Naive B cell (primary cell): ENCODE data around the gene CDK14. TPM values are rescaled to one million over a fixed set of nuclear protein-coding genes. Genes with fewer than 3 reads are reported as not detected.

Experiments used
- ATAC-seq, 2 donors: fragments of 150-1000 bp; cut with Tn5 transposase; 2 replicates each; pipeline ENCODE4 v1.10.0; 2021; ENCODE audit warnings: low read depth in 2 of 2, mild to moderate bottlenecking in 2 of 2, moderate library complexity in 2 of 2
- DNase-seq: peaks from one replicate; pipeline ENCODE4 v3.0.0; 2022
- H3K27ac Mint-ChIP-seq, 6 donors: one replicate each; pipeline ENCODE4 v1.8.0; 2020 to 2022; ENCODE audit warnings: mild to moderate bottlenecking in 6 of 6, mixed read lengths in 6 of 6, moderate library complexity in 5 of 6, inconsistent platforms in 2 of 6
- H3K27me3 Mint-ChIP-seq, 3 donors: one replicate each; pipeline ENCODE4 v1.8.0; 2021 to 2022; ENCODE audit warnings: mixed read lengths in 3 of 3, mild to moderate bottlenecking in 1 of 3
- H3K36me3 Mint-ChIP-seq, 2 donors: one replicate each; pipeline ENCODE4 v1.8.0; 2020 to 2022; ENCODE audit warnings: mixed read lengths in 2 of 2, inconsistent platforms in 1 of 2, mild to moderate bottlenecking in 1 of 2
- H3K4me1 Mint-ChIP-seq, 3 donors: one replicate each; pipeline ENCODE4 v1.8.0; 2020 to 2022; ENCODE audit warnings: mixed read lengths in 3 of 3, inconsistent platforms in 1 of 3, mild to moderate bottlenecking in 1 of 3, moderate library complexity in 1 of 3
- H3K4me3 Mint-ChIP-seq, 8 donors: one replicate each; pipeline ENCODE4 v1.8.0; 2020 to 2022; ENCODE audit warnings: mild to moderate bottlenecking in 8 of 8, mixed read lengths in 8 of 8, moderate library complexity in 8 of 8, inconsistent platforms in 2 of 8
- H3K9me3 Mint-ChIP-seq, 7 donors: one replicate each; pipeline ENCODE4 v1.8.0; 2020 to 2022; ENCODE audit warnings: mixed read lengths in 7 of 7, mild to moderate bottlenecking in 5 of 7, inconsistent platforms in 2 of 7, moderate library complexity in 1 of 7
- polyA plus RNA-seq, 6 donors: library from polyadenylated mRNA; unstranded; fragments of 300-500 nt; fragmentation: Illumina TruSeq; gene quantifications; one replicate each; pipeline ENCODE4 v1.2.3, GENCODE V29; 2021; ENCODE audit warnings: low read depth in 6 of 6

The CDK14 gene
- polyA plus RNA-seq, 6 donors from 2014 or later: 22.8 to 55.5 (median 42.3) TPM

DNA sequence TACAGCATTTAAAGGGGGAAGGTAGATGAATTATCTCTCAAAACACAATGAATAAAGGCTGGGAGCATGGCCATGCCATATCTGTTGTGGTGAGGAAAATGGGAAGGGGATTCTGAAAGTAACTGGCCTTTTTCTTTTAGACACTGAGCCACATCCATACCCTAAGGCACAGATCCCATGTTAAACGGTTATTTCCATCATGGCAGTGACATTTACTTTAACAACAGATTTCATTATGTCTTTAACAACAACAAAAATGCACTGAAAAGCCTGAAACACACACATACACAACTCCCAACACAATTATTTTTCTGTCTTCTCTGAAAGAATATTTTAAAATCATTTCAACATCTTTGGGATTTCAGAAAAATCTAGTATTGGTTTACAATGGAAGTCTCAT, 492.0 kb downstream of the CDK14 start:
- no peak for ATAC-seq
- H3K4me1 Mint-ChIP-seq: peaks cover 8 to 18% (median 15%) of the 10 kb centered on the region in 3 donors
- no peak for DNase-seq
- no peak overlapping the region for H3K4me3 Mint-ChIP-seq
- H3K9me3 Mint-ChIP-seq: peaks cover 0 to 2% (median 0%) of the 10 kb centered on the region in 7 donors
- peaks cover 13 to 23% of the 10 kb centered on the region in 2 donors for H3K36me3 Mint-ChIP-seq
- no peaks in the 10 kb centered on the region for H3K27me3 Mint-ChIP-seq
- H3K27ac Mint-ChIP-seq: peak overlapping the region in 1 of 6 donors; percentile 43

DNA sequence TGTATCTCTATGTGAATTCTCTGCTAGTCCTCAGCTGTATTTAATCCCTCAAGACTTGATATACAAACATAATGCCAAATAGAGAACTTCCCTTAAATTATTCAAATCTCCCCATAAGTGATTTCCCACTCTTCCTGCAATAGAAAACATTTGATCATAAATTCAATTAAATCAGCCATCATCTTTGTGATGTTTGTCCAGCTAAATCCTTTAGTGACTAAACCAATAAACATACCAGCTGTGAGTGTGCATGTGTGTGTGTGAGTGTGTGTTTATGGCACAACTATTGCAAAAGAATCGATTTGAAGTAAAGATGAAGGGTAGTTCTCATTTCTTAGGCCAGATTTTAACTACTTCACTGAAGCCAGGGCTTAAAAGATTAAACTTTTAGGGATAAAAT, 492.6 kb downstream of the CDK14 start:
- H3K4me1 Mint-ChIP-seq: peaks cover 8 to 18% (median 15%) of the 10 kb centered on the region in 3 donors

DNA sequence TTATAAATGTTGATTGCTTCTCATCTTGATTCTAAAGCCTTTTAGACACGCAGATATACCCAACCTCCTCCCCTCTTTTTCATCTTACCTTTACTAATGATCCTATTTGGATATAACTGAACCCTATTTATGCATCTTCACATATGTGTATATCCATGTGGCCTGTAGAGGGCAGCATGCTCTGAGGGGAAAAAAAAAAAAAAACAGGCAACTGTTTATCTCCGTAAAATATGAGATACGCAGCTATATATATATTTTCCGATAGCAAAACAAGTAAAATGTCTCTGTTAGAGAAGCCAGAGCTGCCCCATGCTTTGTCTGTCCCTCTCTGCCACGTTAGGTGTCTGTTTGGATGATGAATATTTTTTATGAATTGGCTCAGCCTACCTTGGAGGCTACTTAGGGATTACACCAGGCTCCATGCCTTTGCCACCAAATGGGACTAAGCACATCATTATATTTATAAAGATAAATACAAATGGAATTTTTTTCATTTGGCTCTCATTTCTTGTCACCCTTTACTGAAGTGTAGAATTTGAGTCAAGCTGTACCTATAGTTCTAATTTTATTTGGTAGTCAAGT, 493.4 kb downstream of the CDK14 start:
- ATAC-seq (peak; percentile 23 to 60), DNase-seq (peak; percentile 11)
- peaks cover 0 to 3% (median 0%) of the 10 kb centered on the region in 7 donors for H3K9me3 Mint-ChIP-seq
- peaks cover 21 to 26% of the 10 kb centered on the region in 2 donors for H3K36me3 Mint-ChIP-seq
- peaks cover 8 to 18% (median 15%) of the 10 kb centered on the region in 3 donors for H3K4me1 Mint-ChIP-seq
- H3K27me3 Mint-ChIP-seq: no peaks in the 10 kb centered on the region
- H3K27ac Mint-ChIP-seq: no peak overlapping the region
- no peak overlapping the region for H3K4me3 Mint-ChIP-seq

More for the DNA sequence above, 492.6 kb downstream of the CDK14 start:
- Mint-ChIP-seq H3K27me3 (no peaks in the 10 kb centered on the region), H3K36me3 (peaks cover 15 to 26% of the 10 kb centered on the region in 2 donors), H3K9me3 (peaks cover 0 to 3% (median 0%) of the 10 kb centered on the region in 7 donors), H3K27ac (no peak overlapping the region), H3K4me3 (no peak overlapping the region)
- DNase-seq (no peak), ATAC-seq (no peak)

DNA sequence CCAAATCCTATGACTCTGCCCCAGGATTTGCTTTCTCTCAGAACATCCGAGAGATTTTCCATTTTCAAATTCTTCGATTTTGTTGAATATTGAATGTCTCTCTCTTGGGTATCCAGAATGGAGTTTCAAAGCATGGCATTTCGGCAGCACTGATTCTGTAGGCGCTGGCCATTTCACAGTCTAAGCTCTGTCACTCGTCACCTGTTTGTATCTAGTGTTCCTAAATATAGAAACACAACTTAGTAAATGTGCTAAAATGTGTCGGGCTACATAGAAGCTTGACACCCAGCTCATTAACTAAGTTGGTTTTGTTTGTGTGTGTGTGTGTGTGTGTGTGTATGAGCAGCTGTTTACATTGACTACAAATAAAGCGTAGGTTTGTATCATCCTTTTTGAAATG, 494.6 kb downstream of the CDK14 start:
- no peak overlapping the region for H3K4me3 Mint-ChIP-seq

DNA sequence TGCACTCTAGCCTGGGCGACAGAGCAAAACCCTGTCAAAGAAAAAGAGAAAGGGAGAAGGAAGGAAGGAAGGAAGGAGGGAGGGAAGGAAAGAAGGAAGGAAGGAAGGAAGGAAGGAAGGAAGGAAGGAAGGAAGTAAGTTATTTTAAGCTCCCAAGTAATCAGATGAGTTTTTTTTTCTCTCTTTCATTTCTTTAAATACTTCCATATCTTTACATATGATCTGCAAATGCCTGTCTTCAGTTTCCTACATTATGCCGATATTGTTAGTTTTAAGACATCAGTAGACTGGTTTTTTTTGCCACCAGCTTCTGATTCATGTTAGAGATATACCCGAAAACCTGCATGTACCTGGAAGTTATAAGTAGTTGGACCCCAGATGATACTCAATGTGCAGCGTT, 495.5 kb downstream of the CDK14 start:
- DNase-seq (no peak), ATAC-seq (no peak)
- peaks cover 9 to 24% of the 10 kb centered on the region in 2 donors for H3K36me3 Mint-ChIP-seq
- peak overlapping the region in 1 of 6 donors; percentile 36 for H3K27ac Mint-ChIP-seq
- no peak overlapping the region for H3K4me3 Mint-ChIP-seq
- peaks cover 0 to 3% (median 0%) of the 10 kb centered on the region in 7 donors for H3K9me3 Mint-ChIP-seq
- H3K4me1 Mint-ChIP-seq: peaks cover 3 to 10% (median 9%) of the 10 kb centered on the region in 3 donors
- no peaks in the 10 kb centered on the region for H3K27me3 Mint-ChIP-seq

More for the DNA sequence above, 494.6 kb downstream of the CDK14 start:
- no peaks in the 10 kb centered on the region for H3K27me3 Mint-ChIP-seq
- H3K9me3 Mint-ChIP-seq: peaks cover 0 to 3% (median 0%) of the 10 kb centered on the region in 7 donors
- no peak for DNase-seq
- peaks cover 16 to 29% of the 10 kb centered on the region in 2 donors for H3K36me3 Mint-ChIP-seq
- peaks cover 3 to 14% (median 10%) of the 10 kb centered on the region in 3 donors for H3K4me1 Mint-ChIP-seq
- H3K27ac Mint-ChIP-seq: peak overlapping the region in 1 of 6 donors; percentile 49
- no peak for ATAC-seq

DNA sequence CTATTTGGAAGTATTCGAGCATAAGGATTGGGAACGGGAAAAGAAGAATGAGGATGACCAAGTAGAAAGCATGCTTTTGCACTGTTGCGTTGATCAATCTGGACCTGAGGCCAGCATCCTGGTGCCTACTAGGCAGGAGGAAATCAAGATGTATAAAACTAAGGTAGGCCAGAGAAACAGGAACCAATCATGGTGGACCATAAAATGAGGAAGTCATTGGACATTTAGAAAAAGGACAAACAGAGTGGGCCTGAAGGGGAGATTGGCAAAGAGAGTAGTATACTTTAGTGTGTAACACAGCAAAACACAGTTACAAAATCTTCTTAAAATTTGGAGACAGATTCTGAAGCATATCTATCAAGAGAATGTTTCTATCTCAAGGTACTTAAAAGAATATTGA, 497.1 kb downstream of the CDK14 start:
- H3K4me3 Mint-ChIP-seq: peak overlapping the region in 1 of 8 donors; percentile 63
- DNase-seq: no peak
- H3K27me3 Mint-ChIP-seq: no peaks in the 10 kb centered on the region
- peaks cover 3 to 10% (median 9%) of the 10 kb centered on the region in 3 donors for H3K4me1 Mint-ChIP-seq
- H3K9me3 Mint-ChIP-seq: peaks cover 0 to 3% (median 0%) of the 10 kb centered on the region in 7 donors
- peaks cover 9 to 24% of the 10 kb centered on the region in 2 donors for H3K36me3 Mint-ChIP-seq
- no peak overlapping the region for H3K27ac Mint-ChIP-seq
- no peak for ATAC-seq

DNA sequence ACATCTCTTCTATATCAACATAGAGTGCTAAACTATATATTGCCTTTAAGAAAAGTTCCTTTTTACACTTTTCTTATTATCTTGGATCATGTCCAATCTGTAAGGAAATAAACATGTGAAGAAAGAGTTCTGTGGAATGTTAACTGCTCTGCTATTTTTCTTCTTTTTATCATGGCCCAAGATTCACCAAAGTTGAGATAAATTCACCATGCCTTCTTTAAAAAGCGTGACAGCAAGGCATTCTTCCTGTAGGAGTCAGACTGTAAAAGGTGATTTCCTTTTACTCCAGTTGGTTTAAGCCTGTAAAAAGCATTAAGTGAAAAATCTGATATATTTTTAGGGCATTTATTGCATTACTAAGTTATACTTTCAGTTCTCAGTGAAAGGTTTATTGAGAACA, 502.4 kb downstream of the CDK14 start:
- H3K36me3 Mint-ChIP-seq: peaks cover 13 to 18% of the 10 kb centered on the region in 2 donors
- DNase-seq: no peak
- peaks cover 8 to 15% (median 12%) of the 10 kb centered on the region in 3 donors for H3K4me1 Mint-ChIP-seq
- no peaks in the 10 kb centered on the region for H3K9me3 Mint-ChIP-seq
- H3K27ac Mint-ChIP-seq: no peak overlapping the region
- no peak for ATAC-seq
- no peak overlapping the region for H3K4me3 Mint-ChIP-seq
- H3K27me3 Mint-ChIP-seq: no peaks in the 10 kb centered on the region

DNA sequence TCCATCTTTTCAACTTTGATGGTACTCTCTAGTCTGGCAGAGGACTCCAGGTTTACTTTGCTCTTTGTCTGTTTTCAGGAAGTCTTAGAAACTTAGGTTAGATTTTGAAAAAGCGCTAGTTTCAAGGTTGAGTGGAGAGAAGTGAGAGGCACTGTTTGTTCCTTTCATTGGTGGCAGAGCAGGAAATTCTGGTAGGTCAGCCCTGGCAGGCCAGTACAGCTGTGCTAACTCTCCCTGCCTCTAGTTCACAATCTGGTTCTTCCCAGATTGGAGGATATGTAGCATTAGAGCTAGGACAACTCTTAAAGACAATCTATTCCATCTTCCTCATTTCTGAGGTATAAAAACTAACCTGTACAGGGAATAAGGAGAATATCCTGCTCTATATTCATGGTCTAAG, 507.2 kb downstream of the CDK14 start:
- H3K9me3 Mint-ChIP-seq: no peaks in the 10 kb centered on the region
- peak overlapping the region in 2 of 6 donors; percentile 39 to 60 for H3K27ac Mint-ChIP-seq
- H3K4me1 Mint-ChIP-seq: peaks cover 10 to 23% (median 19%) of the 10 kb centered on the region in 3 donors
- DNase-seq: no peak
- H3K4me3 Mint-ChIP-seq: peak overlapping the region in 2 of 8 donors; percentile 8 to 42
- ATAC-seq: no peak
- no peaks in the 10 kb centered on the region for H3K27me3 Mint-ChIP-seq
- H3K36me3 Mint-ChIP-seq: peaks cover 21 to 44% of the 10 kb centered on the region in 2 donors

DNA sequence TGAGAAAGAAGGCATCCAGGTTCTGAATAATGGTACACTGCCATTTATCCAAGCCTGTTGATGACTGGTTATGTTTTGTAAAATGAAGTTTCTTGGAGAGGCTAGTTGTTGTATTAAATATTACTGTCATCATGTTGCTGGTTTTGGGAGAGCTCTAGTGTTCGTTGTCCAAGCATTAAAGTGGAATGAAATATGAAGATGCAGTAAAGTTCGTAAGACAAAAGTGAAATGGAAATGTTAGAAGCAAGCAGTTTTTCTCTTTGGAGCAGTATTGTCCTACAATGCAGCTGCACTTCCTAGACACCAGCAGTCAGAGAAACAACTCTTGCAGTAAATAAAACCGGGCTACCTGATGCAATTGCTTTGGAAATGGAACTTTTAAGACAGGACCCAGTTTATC, 511.3 kb downstream of the CDK14 start:
- peaks cover 22 to 44% of the 10 kb centered on the region in 2 donors for H3K36me3 Mint-ChIP-seq
- H3K27me3 Mint-ChIP-seq: no peaks in the 10 kb centered on the region

DNA sequence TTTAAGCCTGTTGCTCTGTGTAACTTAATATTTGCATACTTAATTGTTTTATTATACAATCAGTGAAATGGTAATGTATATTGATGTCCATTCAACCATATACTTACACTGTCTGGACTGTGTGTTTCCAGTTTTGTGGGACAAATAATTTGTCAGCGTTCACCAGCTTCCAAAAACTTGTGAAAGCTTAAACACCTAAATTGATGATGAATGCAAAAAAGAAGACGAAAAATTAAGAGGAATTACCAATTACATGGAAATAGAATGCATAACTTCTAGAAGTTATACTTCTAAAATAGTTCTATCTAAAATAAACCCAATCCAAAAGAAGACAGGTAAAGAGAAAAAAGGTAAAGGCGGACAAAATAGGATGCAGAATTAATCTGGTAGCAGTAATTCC, 513.1 kb downstream of the CDK14 start:
- no peak overlapping the region for H3K4me3 Mint-ChIP-seq
- H3K36me3 Mint-ChIP-seq: peaks cover 24 to 32% of the 10 kb centered on the region in 2 donors
- no peaks in the 10 kb centered on the region for H3K27me3 Mint-ChIP-seq
- H3K4me1 Mint-ChIP-seq: peaks cover 0 to 7% (median 5%) of the 10 kb centered on the region in 3 donors
- no peak for DNase-seq
- ATAC-seq: no peak
- no peaks in the 10 kb centered on the region for H3K9me3 Mint-ChIP-seq
- no peak overlapping the region for H3K27ac Mint-ChIP-seq

More for the DNA sequence above, 511.3 kb downstream of the CDK14 start:
- no peaks in the 10 kb centered on the region for H3K9me3 Mint-ChIP-seq
- H3K4me3 Mint-ChIP-seq: no peak overlapping the region
- peaks cover 10 to 17% (median 16%) of the 10 kb centered on the region in 3 donors for H3K4me1 Mint-ChIP-seq
- no peak for DNase-seq
- H3K27ac Mint-ChIP-seq: peak overlapping the region in 1 of 6 donors; percentile 59
- ATAC-seq: no peak

DNA sequence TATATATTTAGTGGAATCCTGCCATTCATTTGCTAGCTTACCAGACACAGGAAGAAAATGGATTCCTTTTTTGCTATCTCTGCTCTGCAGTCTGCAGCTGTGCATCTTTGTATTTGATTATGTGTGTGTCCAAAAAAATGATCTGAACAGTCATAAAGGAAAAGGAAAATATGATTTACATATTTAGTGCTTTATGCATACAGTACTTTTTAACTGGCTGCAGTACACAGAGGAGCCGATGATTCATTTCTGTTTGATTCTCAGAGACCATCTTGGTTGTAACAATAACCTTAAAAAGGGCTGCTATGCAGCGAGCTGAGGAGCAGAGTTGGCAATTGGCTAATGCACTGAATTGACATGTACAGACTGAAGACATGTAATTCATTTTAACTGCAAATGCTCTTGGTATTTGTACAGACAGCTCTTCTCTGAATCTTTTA, 516.8 kb downstream of the CDK14 start:
- Mint-ChIP-seq H3K9me3 (no peaks in the 10 kb centered on the region), H3K4me3 (no peak overlapping the region), H3K4me1 (peaks cover 0 to 3% (median 0%) of the 10 kb centered on the region in 3 donors), H3K36me3 (peaks cover 28 to 31% of the 10 kb centered on the region in 2 donors), H3K27me3 (no peaks in the 10 kb centered on the region), H3K27ac (no peak overlapping the region)
- no peak for ATAC-seq
- DNase-seq: no peak

DNA sequence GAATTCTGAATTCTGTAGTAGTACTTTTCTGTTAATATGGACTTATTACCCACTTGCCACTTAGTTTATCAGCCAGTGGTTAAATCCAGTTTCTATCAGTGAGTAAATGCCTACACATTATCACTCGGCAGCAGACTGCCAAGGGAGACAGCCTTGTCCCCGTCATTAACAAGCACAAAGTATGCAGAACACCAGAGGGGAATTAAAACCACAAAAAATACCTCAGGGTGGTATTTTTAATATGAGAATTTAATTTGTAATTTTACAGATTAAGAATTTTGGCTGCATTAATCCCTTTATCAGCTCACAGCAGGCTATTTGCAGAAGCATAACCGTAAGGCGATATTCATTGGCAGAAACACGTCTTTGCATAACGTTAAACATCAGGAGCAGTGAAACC, 518.1 kb downstream of the CDK14 start:
- H3K36me3 Mint-ChIP-seq: peaks cover 32 to 33% of the 10 kb centered on the region in 2 donors
- no peaks in the 10 kb centered on the region for H3K27me3 Mint-ChIP-seq
- peaks cover 0 to 3% (median 0%) of the 10 kb centered on the region in 3 donors for H3K4me1 Mint-ChIP-seq
- no peak for DNase-seq
- H3K9me3 Mint-ChIP-seq: no peaks in the 10 kb centered on the region
- H3K27ac Mint-ChIP-seq: no peak overlapping the region
- no peak for ATAC-seq
- H3K4me3 Mint-ChIP-seq: no peak overlapping the region

DNA sequence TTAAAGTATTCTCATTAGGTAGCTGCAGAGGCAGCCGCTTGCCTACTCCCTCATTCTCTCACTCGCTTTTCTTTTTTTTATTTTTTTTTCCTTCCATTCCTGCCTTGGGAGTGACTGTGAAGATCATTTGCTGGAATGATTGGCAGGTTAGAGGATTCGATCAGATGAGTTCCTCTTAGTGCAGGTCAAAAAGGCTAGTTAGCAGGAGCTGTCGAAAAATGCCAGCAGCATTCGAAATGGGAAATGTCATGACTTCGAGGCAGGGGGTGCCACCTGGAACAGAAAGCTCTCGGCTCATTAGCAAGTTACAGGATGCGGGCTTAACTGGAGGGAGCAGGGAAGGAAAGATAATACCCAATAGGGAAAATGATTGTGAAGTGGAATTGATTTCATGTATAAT, 530.6 kb downstream of the CDK14 start:
- no peak for DNase-seq
- Mint-ChIP-seq H3K4me3 (no peak overlapping the region), H3K27me3 (no peaks in the 10 kb centered on the region), H3K4me1 (peaks cover 0 to 7% (median 4%) of the 10 kb centered on the region in 3 donors), H3K36me3 (peaks cover 18 to 25% of the 10 kb centered on the region in 2 donors), H3K9me3 (peaks cover 0 to 7% (median 0%) of the 10 kb centered on the region in 7 donors), H3K27ac (peak overlapping the region in 3 of 6 donors; percentile 4 to 37 (median 5))
- ATAC-seq: no peak

DNA sequence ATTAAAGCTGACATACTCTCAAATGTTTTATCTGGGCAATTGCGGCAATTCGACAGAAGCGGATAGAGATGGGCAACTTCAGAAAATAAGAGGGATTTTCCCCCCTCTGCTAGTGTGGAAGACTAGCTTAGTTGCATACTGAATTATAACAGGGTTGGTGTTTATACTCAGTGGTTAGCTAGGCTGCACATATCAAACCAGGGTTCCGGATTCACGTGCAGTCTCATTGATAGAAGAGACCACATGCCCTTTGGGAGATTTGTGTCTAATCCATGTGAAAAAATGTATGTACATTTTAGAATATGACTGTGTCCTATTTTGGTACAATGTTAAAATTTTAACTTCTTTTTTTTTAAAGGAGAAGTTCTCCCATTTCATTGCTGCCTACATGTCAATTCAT, 531.2 kb downstream of the CDK14 start:
- H3K4me3 Mint-ChIP-seq: no peak overlapping the region

More for the DNA sequence above, 531.2 kb downstream of the CDK14 start:
- H3K4me1 Mint-ChIP-seq: peaks cover 0 to 11% (median 4%) of the 10 kb centered on the region in 3 donors
- peak overlapping the region in 1 of 6 donors; percentile 5 for H3K27ac Mint-ChIP-seq
- DNase-seq (no peak), ATAC-seq (no peak)
- H3K36me3 Mint-ChIP-seq: peaks cover 23 to 27% of the 10 kb centered on the region in 2 donors
- H3K9me3 Mint-ChIP-seq: peaks cover 0 to 7% (median 0%) of the 10 kb centered on the region in 7 donors
- no peaks in the 10 kb centered on the region for H3K27me3 Mint-ChIP-seq
